Erythroblast (primary cell): Measurements from ENCODE around the gene GARS1.
A peak's percentile ranks its signal among the peaks of the same experiment; 100 is the strongest.
"Not testable (repeated sequence)": the region's sequence is repeated elsewhere in the genome, so short reads cannot be mapped to it uniquely, and the experiment has no call there.

Experiments used
- DNase-seq, 2 experiments: peaks; one replicate each; lab custom pipeline; 2025; lab: John Stamatoyannopoulos, UW
- GATA1 ChIP-seq: IDR thresholded peaks from 2 replicates; pipeline ENCODE4 v1.6.1; 2011; ENCODE audit warnings: low read depth, mild to moderate bottlenecking, control low read depth, low read length, moderate library complexity
- POLR2A ChIP-seq: IDR thresholded peaks from 2 replicates; pipeline ENCODE4 v1.6.1; 2011; ENCODE audit warnings: mild to moderate bottlenecking, low read length

GARS1 gene

DNA sequence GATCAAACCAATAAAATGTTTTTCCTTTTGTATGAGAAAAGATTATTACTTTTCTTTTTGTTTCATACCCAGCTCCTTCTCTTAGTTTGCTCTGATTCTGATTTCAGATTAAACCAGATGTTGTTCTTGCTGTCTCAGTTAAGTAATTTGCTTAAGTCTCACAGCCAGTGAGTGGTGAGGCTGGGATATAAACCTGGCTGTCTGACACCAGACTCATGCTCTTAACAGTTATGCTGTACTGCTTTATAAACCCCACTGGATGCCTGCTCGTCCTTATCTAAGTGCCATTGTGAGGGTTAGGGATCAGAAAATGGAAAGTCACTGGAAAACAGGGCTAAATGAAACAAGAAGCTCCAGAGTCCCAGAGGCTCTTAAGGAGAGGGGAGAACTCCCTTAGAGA, 24.3 kb downstream of the GARS1 start:
- no peak for DNase-seq
- TF ChIP-seq POLR2A: no peak
- no peak for TF ChIP-seq GATA1

DNA sequence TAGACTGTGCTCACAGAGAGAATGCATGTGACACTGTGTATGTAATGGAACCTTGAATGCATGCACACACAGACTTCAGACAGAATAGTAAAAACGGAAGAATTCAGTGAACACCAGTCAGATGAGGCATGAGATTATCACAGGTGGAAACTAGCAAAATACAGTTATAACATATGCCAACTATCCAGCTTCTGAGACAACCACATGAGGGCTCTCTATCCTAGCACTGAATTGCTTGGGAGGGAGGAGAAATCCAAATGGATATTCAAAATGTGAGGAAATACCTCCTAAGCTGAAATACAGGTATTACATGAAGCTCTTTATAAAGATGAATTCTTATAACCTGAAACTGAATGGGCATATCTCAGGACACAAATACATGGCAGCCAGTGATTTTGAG, 30.6 kb downstream of the GARS1 start:
- TF ChIP-seq POLR2A: no peak
- TF ChIP-seq GATA1: no peak
- DNase-seq: no peak

DNA sequence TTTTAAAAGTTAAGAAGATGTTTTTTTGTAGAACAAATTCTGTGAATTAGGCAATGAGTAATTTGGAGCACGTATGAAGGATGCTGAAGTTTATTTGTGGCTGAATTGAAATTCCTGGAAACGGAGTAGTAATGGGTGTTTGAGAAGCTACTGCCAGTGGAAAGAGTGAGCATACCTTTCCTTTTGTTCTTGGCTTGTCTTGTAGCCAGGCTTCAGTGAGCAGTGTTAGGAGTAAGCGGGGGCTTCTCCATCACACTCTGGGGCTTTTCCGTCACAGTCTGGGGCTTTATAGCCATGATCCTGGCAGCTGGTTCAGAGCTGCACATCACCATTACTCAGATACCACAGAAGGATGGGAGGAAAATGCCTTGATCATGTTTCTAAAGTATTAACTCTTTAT, 32.3 kb downstream of the GARS1 start:
- DNase-seq: no peak

DNA sequence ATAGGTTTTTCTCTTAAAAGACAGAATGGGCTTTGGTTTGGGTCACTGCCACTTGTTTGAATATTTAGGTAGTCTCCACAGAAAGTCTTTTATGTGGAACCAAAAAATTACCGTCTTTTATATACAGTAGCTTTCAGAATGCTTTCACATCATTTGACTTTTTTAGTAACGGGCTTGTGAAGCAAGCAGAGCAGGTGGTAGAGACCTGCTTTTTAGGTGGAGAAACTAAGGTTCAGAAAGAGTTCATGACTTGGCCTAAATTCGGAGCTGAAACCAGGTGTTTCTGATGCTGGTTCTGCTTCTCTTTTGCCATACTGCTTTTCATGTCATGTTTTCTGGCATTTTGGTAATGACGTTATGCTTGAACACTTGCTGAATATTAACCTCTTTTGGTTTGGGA, 36.3 kb downstream of the GARS1 start:
- DNase-seq: no peak
- no peak for TF ChIP-seq POLR2A
- TF ChIP-seq GATA1: no peak

More for the DNA sequence above, 32.3 kb downstream of the GARS1 start:
- TF ChIP-seq GATA1: no peak
- TF ChIP-seq POLR2A: no peak

DNA sequence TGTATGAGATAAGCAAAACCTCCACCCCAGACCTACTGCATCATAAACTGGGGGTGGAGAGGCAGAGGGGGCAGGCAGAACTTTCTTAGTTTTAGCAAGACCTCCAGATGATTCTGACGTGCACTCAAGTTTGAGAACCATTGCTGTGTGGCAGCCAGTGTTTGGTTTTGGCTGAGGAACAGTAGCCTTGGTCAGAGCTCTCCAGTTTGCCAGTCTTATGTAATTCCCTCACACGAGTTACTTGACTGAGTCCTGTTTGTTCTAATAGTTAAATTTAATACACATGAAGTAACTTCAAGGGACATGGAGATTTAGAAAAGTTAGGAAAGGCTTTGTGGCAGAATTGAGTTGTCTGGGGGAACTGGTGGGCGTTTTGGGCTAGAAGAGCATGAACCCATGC, 38.5 kb downstream of the GARS1 start:
- no peak for DNase-seq
- TF ChIP-seq GATA1 (no peak), POLR2A (no peak)

DNA sequence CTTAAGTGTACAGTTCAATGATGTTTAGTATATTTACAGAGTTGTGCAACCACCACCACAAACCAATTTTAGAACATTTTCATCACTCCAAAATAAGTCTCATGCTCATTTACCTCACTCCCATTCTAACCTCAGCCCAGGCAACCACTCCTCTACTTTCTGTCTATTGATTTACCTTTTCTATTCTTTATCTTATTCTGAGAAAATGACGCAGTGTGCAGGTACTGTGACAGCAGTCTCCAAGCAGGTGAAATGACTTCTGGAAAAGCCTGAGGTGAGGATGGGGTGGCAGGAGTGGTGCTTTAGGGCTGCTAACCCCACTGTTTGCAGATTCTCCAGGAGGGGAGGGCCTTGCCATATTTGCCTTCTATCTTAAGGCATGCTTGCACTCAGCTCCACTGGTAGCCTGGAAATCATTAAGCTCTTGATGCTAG, 39.5 kb downstream of the GARS1 start:
- TF ChIP-seq GATA1 (no peak), POLR2A (no peak)

DNA sequence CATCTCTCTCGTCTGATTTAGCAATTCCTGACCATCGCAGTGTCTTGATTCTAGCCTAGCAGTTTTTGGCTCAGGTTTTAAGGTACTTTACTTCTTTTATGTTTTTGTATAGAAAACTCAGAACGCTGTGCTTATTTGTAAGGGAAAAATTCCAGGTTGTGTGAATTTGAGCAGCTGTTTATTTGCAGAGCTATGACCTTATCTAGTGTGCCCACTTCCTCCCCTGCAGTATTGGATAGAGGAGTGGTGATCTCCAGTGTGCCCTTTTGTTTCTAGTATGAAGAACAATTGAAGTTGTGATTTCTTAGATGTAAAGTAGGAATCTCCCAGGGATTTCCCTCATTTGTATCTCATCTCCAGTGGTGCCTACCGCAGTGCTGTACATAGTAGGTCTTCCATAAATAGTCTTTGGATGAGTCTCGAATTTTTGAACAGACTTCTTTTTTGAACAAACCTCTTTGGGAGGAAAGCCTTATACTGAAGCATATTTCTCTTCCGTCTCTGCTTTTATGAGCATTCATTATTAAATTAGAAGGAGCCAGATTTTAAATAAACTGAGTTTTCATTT, 40.0 kb downstream of the GARS1 start:
- TF ChIP-seq GATA1: no peak
- no peak for TF ChIP-seq POLR2A
- DNase-seq: no peak

More for the DNA sequence above, 39.5 kb downstream of the GARS1 start:
- no peak for DNase-seq

DNA sequence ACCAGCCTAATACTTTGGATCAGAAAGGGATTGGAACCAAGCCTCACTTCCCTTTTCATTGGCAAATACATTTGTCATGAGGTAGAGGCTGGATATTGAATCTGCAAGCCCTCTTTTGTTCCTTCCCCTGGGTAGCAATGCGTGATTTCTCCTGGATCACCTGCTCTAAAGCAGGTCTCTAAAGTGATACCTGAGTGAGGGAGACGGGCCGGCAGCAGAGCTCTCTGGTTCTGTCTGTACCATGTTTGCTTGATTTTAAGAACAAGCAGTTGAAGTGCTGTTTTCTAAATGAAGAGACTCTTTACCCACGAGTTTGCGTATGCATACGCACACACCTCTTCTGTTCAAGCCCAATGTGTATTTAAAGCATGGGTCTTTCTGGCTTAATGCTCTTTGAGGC, 41.1 kb downstream of the GARS1 start:
- DNase-seq: no peak
- no peak for TF ChIP-seq POLR2A
- TF ChIP-seq GATA1: no peak

DNA sequence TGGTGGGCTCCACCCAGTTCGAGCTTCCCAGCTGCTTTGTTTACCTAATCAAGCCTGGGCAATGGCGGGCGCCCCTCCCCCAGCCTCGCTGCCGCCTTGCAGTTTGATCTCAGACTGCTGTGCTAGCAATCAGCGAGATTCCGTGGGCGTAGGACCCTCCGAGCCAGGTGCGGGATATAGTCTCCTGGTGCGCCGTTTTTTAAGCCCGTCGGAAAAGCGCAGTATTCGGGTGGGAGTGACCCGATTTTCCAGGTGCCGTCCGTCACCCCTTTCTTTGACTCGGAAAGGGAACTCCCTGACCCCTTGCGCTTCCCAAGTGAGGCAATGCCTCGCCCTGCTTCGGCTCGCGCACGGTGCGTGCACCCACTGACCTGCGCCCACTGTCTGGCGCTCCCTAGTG, 47.6 kb downstream of the GARS1 start:
- not testable (repeated sequence) for DNase-seq

DNA sequence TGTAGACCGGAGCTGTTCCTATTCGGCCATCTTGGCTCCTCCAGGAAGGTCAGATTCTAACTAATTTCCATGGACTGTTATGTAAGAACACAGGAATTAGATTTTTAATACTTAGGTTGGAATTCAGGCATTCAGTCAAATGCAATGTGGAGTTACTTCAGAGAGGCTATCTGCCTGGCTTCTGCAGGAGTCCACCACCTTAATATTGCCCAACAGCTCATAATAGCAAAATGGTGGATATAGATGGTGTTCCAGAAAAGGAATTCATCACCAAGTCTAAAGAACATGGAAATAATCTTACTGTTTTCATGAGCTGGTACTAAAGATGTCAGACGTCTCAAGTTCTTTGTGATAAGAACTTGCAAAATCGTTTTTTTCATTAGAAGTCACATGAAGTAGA, 48.1 kb downstream of the GARS1 start:
- TF ChIP-seq POLR2A: no peak
- TF ChIP-seq GATA1: no peak
- DNase-seq: no peak

DNA sequence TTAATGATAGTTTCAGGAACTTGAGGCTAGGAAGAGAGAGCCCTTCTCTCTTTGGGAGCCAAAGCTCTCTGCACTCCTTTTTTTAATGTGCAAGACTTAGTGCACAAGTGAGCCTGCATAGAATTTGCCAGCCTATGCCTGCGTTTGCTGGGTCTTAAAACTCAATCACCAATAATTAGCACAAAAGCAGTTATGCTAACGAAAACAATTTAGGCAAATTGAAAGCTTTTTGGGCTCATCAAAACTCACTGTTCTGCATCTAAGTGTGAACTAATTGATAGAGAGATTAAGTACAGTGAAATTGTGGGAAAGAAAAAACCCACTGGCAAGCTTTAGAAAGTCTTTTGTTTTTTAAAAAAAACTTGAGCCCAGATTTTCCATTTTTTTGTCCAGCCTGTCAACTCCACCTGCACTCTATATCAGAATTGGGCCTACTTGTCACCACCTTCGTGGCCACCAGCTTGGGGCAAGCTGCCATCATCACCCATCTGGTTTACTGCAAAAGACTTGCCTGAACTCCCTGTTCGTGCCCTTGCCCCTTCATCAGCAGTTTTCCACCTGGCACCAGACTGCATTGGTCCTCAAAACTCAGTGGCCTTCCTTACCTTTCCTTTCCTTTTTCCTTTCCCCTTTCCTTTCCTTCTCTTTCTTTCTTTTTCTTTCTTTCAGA, 49.7 kb downstream of the GARS1 start:
- TF ChIP-seq GATA1 (no peak), POLR2A (no peak)
- no peak for DNase-seq

DNA sequence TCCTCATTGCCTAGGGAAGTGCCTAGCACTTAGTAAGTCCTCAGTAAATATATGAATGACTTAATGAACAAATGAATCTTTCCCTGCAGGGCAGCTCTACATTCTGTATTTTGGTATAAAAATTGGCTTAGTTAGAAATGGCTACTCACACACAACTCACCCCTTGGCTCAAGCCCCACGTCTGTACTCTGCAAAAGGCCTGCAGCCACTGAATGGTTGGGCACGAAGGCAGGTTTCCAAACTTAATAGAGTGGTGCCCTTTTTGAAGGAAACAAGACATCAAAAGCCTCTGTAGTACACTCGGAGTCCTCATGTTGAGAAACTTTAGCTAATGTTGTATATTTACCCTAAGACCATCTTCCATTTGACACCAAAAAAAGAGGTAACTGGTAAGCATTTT, 51.0 kb downstream of the GARS1 start:
- TF ChIP-seq GATA1 (no peak), POLR2A (no peak)
- no peak for DNase-seq

DNA sequence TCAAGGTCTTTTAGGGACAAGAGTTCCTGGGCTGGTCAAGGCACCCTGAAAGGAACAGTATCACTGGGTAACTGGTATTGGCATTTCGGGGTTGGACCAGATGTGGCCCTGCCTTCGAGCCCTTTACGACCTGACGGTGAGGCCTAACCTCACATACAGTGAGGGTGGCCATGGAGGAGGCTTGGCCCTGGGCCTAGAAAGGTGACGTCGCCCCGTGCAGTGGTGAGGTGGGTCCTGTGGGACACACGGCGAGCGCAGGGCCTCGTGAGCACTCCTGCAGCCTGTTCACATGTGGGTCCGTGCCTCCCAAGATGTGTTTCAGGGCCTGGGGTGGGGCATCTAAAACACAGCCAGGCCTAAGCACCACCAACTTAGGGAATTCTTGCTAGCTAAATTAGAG, 51.5 kb downstream of the GARS1 start:
- DNase-seq: no peak
- no peak for TF ChIP-seq GATA1
- no peak for TF ChIP-seq POLR2A

DNA sequence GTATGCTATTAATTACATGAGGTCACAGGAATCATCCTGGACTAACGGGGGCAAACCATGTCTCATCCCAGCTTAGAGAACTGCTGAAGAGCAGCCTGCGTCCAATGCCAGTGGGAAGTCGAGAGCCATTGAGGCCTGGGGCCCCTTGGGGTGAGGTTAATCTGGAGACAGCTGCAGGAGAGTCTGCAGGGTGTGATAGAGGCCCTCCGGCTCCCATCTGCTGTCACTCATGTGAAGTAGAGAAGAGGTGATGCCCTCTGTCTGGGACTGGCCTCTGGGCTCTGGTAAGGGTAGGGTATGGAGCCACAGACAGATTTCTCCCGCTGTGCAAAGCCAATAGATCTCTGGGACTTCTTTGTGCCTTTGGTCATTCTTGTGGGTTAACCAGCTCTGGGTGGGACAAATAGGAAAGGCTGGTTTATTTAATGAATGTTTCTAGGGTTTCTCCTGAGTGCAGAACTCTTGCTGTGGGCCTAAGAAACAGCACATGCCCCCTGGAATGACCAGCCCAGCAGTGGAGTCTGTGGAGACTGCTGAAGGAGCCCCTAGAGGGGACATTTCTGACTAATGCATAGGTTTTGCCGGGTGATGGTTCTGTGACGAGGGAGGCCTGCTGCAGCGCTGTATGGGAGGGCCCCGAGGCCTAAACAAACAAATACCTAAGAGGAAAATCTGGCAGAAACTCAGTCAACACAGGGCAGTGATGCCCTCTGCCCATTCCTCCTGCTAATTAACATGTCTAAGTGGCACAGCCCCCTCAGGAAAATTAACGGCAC, 53.1 kb downstream of the GARS1 start:
- DNase-seq: peak; percentile 23 to 41
- TF ChIP-seq POLR2A: no peak
